GM23338 (cell line): ENCODE results near the gene TPSB2.

Experiments
- CREB1 ChIP-seq: fragments of 250-450 bp; sonication (Bioruptor Pico); IDR thresholded peaks from 2 replicates; pipeline ENCODE4 v1.5.0; 2020; ENCODE audit warnings: low read depth, mild to moderate bottlenecking, moderate library complexity
- EZH2 ChIP-seq: fragments of 200-600 bp; sonication (generic); IDR thresholded peaks from one replicate; pipeline ENCODE4 v1.8.0; 2017; ENCODE audit warnings: antibody characterized with exemption, mild to moderate bottlenecking, low read depth; ENCODE audit not compliant: unreplicated experiment
- EZH2phosphoT487 ChIP-seq: fragments of 200-600 bp; sonication (generic); IDR thresholded peaks from one replicate; pipeline ENCODE4 v1.8.1; 2018; ENCODE audit warnings: antibody characterized with exemption; ENCODE audit not compliant: unreplicated experiment
- JUNB ChIP-seq: IDR thresholded peaks from one replicate; pipeline ENCODE4 v1.6.1; 2016; ENCODE audit warnings: antibody characterized with exemption; ENCODE audit not compliant: unreplicated experiment
- NANOG ChIP-seq: IDR thresholded peaks from 2 replicates; pipeline ENCODE4 v1.6.1; 2016; ENCODE audit warnings: antibody characterized with exemption, borderline replicate concordance
- POLR2AphosphoS5 ChIP-seq: IDR thresholded peaks from 2 replicates; pipeline ENCODE4 v1.6.1; 2016; ENCODE audit warnings: antibody characterized with exemption, low read depth
- ZNF114 ChIP-seq: fragments of 250-450 bp; sonication (Bioruptor Pico); IDR thresholded peaks from 2 replicates; pipeline ENCODE4 v1.5.0; 2020; ENCODE audit warnings: mild to moderate bottlenecking, moderate library complexity
- TF ChIP-seq, protein P1 (sequence below), 2 experiments: fragments of 200-600 bp in 1 of 2; sonication (generic) in 1 of 2; conservative IDR thresholded peaks; 2 replicates each; pipeline versions ENCODE4 v1.5.1 to v1.6.1; 2016 to 2017; ENCODE audit warnings: antibody characterized with exemption in 2 of 2, low read depth in 2 of 2, mild to moderate bottlenecking in 2 of 2, moderate library complexity in 1 of 2
- TF ChIP-seq, protein P2 (sequence below): IDR thresholded peaks from one replicate; pipeline ENCODE4 v1.6.1; 2018; ENCODE audit warnings: antibody characterized with exemption; ENCODE audit not compliant: unreplicated experiment
- TF ChIP-seq, protein P3 (sequence below): IDR thresholded peaks from 2 replicates; pipeline ENCODE4 v1.6.1; 2016; ENCODE audit warnings: antibody characterized with exemption
- TF ChIP-seq, protein P4 (sequence below): fragments of 250-450 bp; sonication (Bioruptor Pico); IDR thresholded peaks from 2 replicates; pipeline ENCODE4 v1.5.0; 2020; ENCODE audit warnings: mild to moderate bottlenecking, moderate library complexity

DNA sequence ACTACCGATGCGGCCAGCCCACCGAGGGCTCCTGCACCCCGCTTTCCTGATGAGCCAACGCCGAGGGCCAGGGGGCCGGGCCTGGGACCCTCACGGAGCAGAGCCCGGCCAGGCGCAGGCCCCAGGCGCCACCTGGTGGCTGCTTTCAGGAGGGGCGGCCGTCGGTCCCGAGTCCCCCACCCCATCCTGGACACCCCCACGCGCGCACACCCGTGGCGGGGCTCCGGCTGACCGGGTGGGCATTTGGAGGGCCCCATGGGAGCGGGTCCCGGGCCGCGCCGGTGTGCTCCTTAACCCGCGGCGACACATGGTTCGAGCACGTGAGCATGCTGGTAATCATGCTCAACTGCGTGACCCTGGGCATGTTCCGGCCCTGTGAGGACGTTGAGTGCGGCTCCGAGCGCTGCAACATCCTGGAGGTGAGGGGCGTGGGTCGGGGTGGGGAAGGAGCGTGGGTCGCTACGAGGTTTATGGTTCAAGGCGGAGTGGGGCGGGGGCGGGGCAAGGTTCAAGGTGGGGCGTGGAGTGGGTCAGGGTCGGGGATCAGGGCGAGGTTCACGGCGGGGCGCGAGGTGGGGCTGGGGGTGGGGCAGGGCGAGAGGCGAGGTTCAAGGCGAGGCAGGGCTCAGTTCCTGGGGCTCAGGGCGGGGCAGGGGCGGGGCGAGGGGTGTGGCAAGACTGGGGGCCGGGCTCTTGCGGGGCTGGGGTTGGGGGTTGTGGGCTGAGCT lies 35.2 kb downstream of the TPSB2 start:
- TF ChIP-seq, protein P1, sequence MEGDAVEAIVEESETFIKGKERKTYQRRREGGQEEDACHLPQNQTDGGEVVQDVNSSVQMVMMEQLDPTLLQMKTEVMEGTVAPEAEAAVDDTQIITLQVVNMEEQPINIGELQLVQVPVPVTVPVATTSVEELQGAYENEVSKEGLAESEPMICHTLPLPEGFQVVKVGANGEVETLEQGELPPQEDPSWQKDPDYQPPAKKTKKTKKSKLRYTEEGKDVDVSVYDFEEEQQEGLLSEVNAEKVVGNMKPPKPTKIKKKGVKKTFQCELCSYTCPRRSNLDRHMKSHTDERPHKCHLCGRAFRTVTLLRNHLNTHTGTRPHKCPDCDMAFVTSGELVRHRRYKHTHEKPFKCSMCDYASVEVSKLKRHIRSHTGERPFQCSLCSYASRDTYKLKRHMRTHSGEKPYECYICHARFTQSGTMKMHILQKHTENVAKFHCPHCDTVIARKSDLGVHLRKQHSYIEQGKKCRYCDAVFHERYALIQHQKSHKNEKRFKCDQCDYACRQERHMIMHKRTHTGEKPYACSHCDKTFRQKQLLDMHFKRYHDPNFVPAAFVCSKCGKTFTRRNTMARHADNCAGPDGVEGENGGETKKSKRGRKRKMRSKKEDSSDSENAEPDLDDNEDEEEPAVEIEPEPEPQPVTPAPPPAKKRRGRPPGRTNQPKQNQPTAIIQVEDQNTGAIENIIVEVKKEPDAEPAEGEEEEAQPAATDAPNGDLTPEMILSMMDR (conservative IDR thresholded peaks at IDR 0.05; ENCODE audit: low read depth in 2 of 2): peak; percentile 70 to 77
- TF ChIP-seq POLR2AphosphoS5 (no peak), ZNF114 (CRISPR knock-in tag) (no peak), JUNB (no peak), CREB1 (CRISPR knock-in tag) (no peak), EZH2 (no peak), EZH2phosphoT487 (no peak), NANOG (no peak)
- TF ChIP-seq, protein P2, sequence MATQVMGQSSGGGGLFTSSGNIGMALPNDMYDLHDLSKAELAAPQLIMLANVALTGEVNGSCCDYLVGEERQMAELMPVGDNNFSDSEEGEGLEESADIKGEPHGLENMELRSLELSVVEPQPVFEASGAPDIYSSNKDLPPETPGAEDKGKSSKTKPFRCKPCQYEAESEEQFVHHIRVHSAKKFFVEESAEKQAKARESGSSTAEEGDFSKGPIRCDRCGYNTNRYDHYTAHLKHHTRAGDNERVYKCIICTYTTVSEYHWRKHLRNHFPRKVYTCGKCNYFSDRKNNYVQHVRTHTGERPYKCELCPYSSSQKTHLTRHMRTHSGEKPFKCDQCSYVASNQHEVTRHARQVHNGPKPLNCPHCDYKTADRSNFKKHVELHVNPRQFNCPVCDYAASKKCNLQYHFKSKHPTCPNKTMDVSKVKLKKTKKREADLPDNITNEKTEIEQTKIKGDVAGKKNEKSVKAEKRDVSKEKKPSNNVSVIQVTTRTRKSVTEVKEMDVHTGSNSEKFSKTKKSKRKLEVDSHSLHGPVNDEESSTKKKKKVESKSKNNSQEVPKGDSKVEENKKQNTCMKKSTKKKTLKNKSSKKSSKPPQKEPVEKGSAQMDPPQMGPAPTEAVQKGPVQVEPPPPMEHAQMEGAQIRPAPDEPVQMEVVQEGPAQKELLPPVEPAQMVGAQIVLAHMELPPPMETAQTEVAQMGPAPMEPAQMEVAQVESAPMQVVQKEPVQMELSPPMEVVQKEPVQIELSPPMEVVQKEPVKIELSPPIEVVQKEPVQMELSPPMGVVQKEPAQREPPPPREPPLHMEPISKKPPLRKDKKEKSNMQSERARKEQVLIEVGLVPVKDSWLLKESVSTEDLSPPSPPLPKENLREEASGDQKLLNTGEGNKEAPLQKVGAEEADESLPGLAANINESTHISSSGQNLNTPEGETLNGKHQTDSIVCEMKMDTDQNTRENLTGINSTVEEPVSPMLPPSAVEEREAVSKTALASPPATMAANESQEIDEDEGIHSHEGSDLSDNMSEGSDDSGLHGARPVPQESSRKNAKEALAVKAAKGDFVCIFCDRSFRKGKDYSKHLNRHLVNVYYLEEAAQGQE: no peak
- TF ChIP-seq, protein P3, sequence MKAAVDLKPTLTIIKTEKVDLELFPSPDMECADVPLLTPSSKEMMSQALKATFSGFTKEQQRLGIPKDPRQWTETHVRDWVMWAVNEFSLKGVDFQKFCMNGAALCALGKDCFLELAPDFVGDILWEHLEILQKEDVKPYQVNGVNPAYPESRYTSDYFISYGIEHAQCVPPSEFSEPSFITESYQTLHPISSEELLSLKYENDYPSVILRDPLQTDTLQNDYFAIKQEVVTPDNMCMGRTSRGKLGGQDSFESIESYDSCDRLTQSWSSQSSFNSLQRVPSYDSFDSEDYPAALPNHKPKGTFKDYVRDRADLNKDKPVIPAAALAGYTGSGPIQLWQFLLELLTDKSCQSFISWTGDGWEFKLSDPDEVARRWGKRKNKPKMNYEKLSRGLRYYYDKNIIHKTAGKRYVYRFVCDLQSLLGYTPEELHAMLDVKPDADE: no peak
- TF ChIP-seq, protein P4, sequence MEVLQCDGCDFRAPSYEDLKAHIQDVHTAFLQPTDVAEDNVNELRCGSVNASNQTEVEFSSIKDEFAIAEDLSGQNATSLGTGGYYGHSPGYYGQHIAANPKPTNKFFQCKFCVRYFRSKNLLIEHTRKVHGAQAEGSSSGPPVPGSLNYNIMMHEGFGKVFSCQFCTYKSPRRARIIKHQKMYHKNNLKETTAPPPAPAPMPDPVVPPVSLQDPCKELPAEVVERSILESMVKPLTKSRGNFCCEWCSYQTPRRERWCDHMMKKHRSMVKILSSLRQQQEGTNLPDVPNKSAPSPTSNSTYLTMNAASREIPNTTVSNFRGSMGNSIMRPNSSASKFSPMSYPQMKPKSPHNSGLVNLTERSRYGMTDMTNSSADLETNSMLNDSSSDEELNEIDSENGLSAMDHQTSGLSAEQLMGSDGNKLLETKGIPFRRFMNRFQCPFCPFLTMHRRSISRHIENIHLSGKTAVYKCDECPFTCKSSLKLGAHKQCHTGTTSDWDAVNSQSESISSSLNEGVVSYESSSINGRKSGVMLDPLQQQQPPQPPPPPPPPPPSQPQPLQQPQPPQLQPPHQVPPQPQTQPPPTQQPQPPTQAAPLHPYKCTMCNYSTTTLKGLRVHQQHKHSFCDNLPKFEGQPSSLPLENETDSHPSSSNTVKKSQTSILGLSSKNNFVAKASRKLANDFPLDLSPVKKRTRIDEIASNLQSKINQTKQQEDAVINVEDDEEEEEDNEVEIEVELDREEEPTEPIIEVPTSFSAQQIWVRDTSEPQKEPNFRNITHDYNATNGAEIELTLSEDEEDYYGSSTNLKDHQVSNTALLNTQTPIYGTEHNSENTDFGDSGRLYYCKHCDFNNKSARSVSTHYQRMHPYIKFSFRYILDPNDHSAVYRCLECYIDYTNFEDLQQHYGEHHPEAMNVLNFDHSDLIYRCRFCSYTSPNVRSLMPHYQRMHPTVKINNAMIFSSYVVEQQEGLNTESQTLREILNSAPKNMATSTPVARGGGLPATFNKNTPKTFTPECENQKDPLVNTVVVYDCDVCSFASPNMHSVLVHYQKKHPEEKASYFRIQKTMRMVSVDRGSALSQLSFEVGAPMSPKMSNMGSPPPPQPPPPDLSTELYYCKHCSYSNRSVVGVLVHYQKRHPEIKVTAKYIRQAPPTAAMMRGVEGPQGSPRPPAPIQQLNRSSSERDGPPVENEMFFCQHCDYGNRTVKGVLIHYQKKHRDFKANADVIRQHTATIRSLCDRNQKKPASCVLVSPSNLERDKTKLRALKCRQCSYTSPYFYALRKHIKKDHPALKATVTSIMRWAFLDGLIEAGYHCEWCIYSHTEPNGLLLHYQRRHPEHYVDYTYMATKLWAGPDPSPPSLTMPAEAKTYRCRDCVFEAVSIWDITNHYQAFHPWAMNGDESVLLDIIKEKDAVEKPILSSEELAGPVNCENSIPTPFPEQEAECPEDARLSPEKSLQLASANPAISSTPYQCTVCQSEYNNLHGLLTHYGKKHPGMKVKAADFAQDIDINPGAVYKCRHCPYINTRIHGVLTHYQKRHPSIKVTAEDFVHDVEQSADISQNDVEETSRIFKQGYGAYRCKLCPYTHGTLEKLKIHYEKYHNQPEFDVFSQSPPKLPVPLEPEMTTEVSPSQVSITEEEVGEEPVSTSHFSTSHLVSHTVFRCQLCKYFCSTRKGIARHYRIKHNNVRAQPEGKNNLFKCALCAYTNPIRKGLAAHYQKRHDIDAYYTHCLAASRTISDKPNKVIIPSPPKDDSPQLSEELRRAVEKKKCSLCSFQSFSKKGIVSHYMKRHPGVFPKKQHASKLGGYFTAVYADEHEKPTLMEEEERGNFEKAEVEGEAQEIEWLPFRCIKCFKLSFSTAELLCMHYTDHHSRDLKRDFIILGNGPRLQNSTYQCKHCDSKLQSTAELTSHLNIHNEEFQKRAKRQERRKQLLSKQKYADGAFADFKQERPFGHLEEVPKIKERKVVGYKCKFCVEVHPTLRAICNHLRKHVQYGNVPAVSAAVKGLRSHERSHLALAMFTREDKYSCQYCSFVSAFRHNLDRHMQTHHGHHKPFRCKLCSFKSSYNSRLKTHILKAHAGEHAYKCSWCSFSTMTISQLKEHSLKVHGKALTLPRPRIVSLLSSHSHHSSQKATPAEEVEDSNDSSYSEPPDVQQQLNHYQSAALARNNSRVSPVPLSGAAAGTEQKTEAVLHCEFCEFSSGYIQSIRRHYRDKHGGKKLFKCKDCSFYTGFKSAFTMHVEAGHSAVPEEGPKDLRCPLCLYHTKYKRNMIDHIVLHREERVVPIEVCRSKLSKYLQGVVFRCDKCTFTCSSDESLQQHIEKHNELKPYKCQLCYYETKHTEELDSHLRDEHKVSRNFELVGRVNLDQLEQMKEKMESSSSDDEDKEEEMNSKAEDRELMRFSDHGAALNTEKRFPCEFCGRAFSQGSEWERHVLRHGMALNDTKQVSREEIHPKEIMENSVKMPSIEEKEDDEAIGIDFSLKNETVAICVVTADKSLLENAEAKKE: no peak
